Natural killer cell (primary cell): ENCODE results near the gene FNDC3B. TPM values are rescaled to one million over a fixed set of nuclear protein-coding genes. Genes with fewer than 3 reads are reported as not detected.

ENCODE experiments used
- ATAC-seq, 3 donors: fragments of 150-1000 bp in 2 of 3; fragments of 200-7000 bp in 1 of 3; cut with Tn5 transposase; 1 replicate in 1 of 3; 2 replicates in 2 of 3; pipeline ENCODE4 v1.10.0; 2021; ENCODE audit warnings: mild to moderate bottlenecking in 2 of 3, moderate library complexity in 2 of 3
- DNase-seq, 2 donors: peaks; one replicate each; pipeline versions ENCODE4 v3.0.0 to v3.0.0-alpha.2; 2013 to 2021; ENCODE audit warnings: mixed read lengths in 1 of 2
- H3K27ac ChIP-seq: one replicate; pipeline ENCODE4 v1.5.1; 2013; ENCODE audit warnings: mild to moderate bottlenecking, low read length
- H3K27me3 ChIP-seq: one replicate; pipeline ENCODE4 v1.6.1; 2013; ENCODE audit warnings: low read length; ENCODE audit not compliant: control insufficient read depth, insufficient read depth
- H3K36me3 ChIP-seq: one replicate; pipeline ENCODE4 v1.6.1; 2013; ENCODE audit warnings: low read length; ENCODE audit not compliant: control insufficient read depth, insufficient read depth
- H3K4me1 ChIP-seq: one replicate; pipeline ENCODE4 v1.6.1; 2013; ENCODE audit warnings: low read length; ENCODE audit not compliant: control insufficient read depth, insufficient read depth
- H3K4me3 ChIP-seq: one replicate; pipeline ENCODE4 v1.5.1; 2013; ENCODE audit warnings: low read length
- H3K9me3 ChIP-seq: one replicate; pipeline ENCODE4 v1.6.1; 2013; ENCODE audit warnings: low read length; ENCODE audit not compliant: control insufficient read depth, insufficient read depth
- H3K27ac Mint-ChIP-seq, 2 donors: one replicate each; pipeline ENCODE4 v1.8.0; 2022; ENCODE audit warnings: mild to moderate bottlenecking in 2 of 2, mixed read lengths in 2 of 2, moderate library complexity in 1 of 2
- H3K27me3 Mint-ChIP-seq, 2 donors: one replicate each; pipeline ENCODE4 v1.8.0; 2022; ENCODE audit warnings: low read depth in 2 of 2, mixed read lengths in 2 of 2
- H3K36me3 Mint-ChIP-seq: one replicate; pipeline ENCODE4 v1.8.0; 2022; ENCODE audit warnings: mixed read lengths
- H3K4me1 Mint-ChIP-seq, 2 donors: one replicate each; pipeline ENCODE4 v1.8.0; 2022; ENCODE audit warnings: mixed read lengths in 2 of 2
- H3K4me3 Mint-ChIP-seq: one replicate; pipeline ENCODE4 v1.8.0; 2022; ENCODE audit warnings: mild to moderate bottlenecking, moderate library complexity, mixed read lengths
- H3K9me3 Mint-ChIP-seq, 2 donors: one replicate each; pipeline ENCODE4 v1.8.0; 2022; ENCODE audit warnings: mixed read lengths in 2 of 2
- CTCF ChIP-seq: fragments of 200-600 bp; IDR thresholded peaks from one replicate; pipeline ENCODE4 v1.8.0; 2022; ENCODE audit warnings: antibody characterized with exemption
- WGBS: methylation state at CpG from one replicate; pipeline ENCODE4 v1.1.7; 2013; ENCODE audit warnings: missing lambda C conversion rate; ENCODE audit not compliant: insufficient coverage; 5-methylcytosine and 5-hydroxymethylcytosine counted together
- intact Hi-C: fragments of 100-400 bp; cut with micrococcal nuclease; formaldehyde crosslinking; loops from one replicate; pipeline ENCODE4 v1.14.2; 2022
- total RNA-seq, 4 donors: library from RNA; stranded (reverse); fragments of 120-200 nt in 1 of 4; gene quantifications; one replicate each; pipeline versions ENCODE4 v1.2.3 to v1.2.4, GENCODE V29; 2013 to 2022

The FNDC3B gene
- total RNA-seq, 3 donors from 2014 or later (not counting 1 experiment from before 2014, with no cell fraction given): 154 to 214 (median 206) TPM

GRCh38 chr3:172227340-172228035 is 188.1 kb downstream of the FNDC3B start:
- intact Hi-C loops: no loop called here
- H3K9me3 ChIP-seq: no peaks in the 10 kb centered on the region
- H3K9me3 Mint-ChIP-seq: no peaks in the 10 kb centered on the region
- no peaks in the 10 kb centered on the region for H3K4me1 ChIP-seq
- H3K4me3 ChIP-seq: no peak overlapping the region
- no peak for TF ChIP-seq CTCF
- no peak overlapping the region for H3K4me3 Mint-ChIP-seq
- H3K27ac Mint-ChIP-seq: peak overlapping the region in 1 of 2 donors; percentile 54
- H3K27me3 ChIP-seq: no peaks in the 10 kb centered on the region
- ATAC-seq: no peak
- peaks cover 22% of the 10 kb centered on the region for H3K36me3 Mint-ChIP-seq
- WGBS: 100% methylated on average over 3 of the region's 3 CpGs
- H3K4me1 Mint-ChIP-seq: peaks cover 49 to 71% of the 10 kb centered on the region in 2 donors
- no peak overlapping the region for H3K27ac ChIP-seq
- H3K36me3 ChIP-seq: peaks cover 17% of the 10 kb centered on the region
- DNase-seq: no peak
- H3K27me3 Mint-ChIP-seq: no peaks in the 10 kb centered on the region

GRCh38 chr3:172228036-172228415 is 188.6 kb downstream of the FNDC3B start:
- peaks cover 17% of the 10 kb centered on the region for H3K36me3 ChIP-seq
- Mint-ChIP-seq H3K27me3 (no peaks in the 10 kb centered on the region), H3K27ac (peak overlapping the region in 1 of 2 donors; percentile 54), H3K36me3 (peaks cover 22% of the 10 kb centered on the region), H3K9me3 (no peaks in the 10 kb centered on the region), H3K4me1 (peaks cover 46 to 68% of the 10 kb centered on the region in 2 donors), H3K4me3 (no peak overlapping the region)
- ATAC-seq (no peak), DNase-seq (no peak)
- H3K4me1 ChIP-seq: no peaks in the 10 kb centered on the region
- H3K9me3 ChIP-seq: no peaks in the 10 kb centered on the region
- intact Hi-C loops: no loop called here
- WGBS: 100% methylated on average over 1 of the region's 2 CpGs
- no peak overlapping the region for H3K27ac ChIP-seq
- H3K27me3 ChIP-seq: no peaks in the 10 kb centered on the region
- no peak overlapping the region for H3K4me3 ChIP-seq
- no peak for TF ChIP-seq CTCF

GRCh38 chr3:172229462-172229861 is 190.1 kb downstream of the FNDC3B start:
- peak overlapping the region; percentile 9 to 31 for H3K27ac Mint-ChIP-seq
- H3K4me3 Mint-ChIP-seq: no peak overlapping the region
- no peak for DNase-seq
- ATAC-seq: no peak
- H3K4me1 ChIP-seq: no peaks in the 10 kb centered on the region
- no peaks in the 10 kb centered on the region for H3K9me3 Mint-ChIP-seq
- H3K4me3 ChIP-seq: no peak overlapping the region
- no peak for TF ChIP-seq CTCF
- WGBS: no CpG with 5 or more reads among the region's 1 CpG
- peaks cover 22% of the 10 kb centered on the region for H3K36me3 Mint-ChIP-seq
- peaks cover 40 to 72% of the 10 kb centered on the region in 2 donors for H3K4me1 Mint-ChIP-seq
- H3K27me3 Mint-ChIP-seq: no peaks in the 10 kb centered on the region
- intact Hi-C loops: no loop called here
- H3K36me3 ChIP-seq: peaks cover 17% of the 10 kb centered on the region
- no peak overlapping the region for H3K27ac ChIP-seq
- H3K27me3 ChIP-seq: no peaks in the 10 kb centered on the region
- H3K9me3 ChIP-seq: no peaks in the 10 kb centered on the region
